ENCODE measurements around the gene SLC6A11. TPM values are rescaled to one million over a fixed set of nuclear protein-coding genes. Genes with fewer than 3 reads are reported as not detected.

SLC6A11 gene
- total and polyA plus RNA-seq, 9 of the 15 experiments (the other 6 are each of a cell fraction or from before 2014, with no cell fraction given), result 0.04 TPM; not detected in 8

- no peaks in the 10 kb centered on the region for H4K20me1 ChIP-seq (replicated peaks; ENCODE audit: control insufficient read depth, insufficient read depth, low read length)
- TF ChIP-seq EGR1 (conservative IDR thresholded peaks at IDR 0.05), result no peak
- no peak for TF ChIP-seq MTA2 (IDR thresholded peaks at IDR 0.05; ENCODE audit: low read depth)
- TF ChIP-seq ZNF644 (tag; IDR thresholded peaks at IDR 0.05; ENCODE audit: low read depth), result no peak
- no peak for TF ChIP-seq ZBTB8A (IDR thresholded peaks at IDR 0.05; ENCODE audit: partially characterized antibody)
- no peaks in the 10 kb centered on the region for H3K27me3 ChIP-seq (ENCODE audit: control insufficient read depth in 2 of 2, insufficient read depth in 2 of 2, low read length in 2 of 2)
- FAIRE-seq, result no peak
- no peaks in the 10 kb centered on the region for H3K9me3 ChIP-seq (replicated peaks; ENCODE audit: control insufficient read depth, insufficient read depth, low read depth, low read length)
- DNase-seq (ENCODE audit: extremely low read depth in 1 of 4, low spot score in 3 of 4), result no peak
- no peak overlapping the region for H3K4me2 ChIP-seq (ENCODE audit: insufficient read depth, low read length)
- H3K79me2 ChIP-seq (ENCODE audit: control insufficient read depth, insufficient read depth, low read length), result no peaks in the 10 kb centered on the region
- ChIA-PET POLR2A (no interaction called here), CTCF (ENCODE audit: low intra/inter-chr PET ratio) (no interaction called here)
- H3K4me1 ChIP-seq (replicated peaks in 1 of 2; ENCODE audit: control insufficient read depth in 2 of 2, insufficient read depth in 2 of 2, low read length in 2 of 2), result no peaks in the 10 kb centered on the region
- 0% methylated on average over 2 of the region's 2 CpGs for WGBS (ENCODE audit: insufficient coverage, low coverage, missing lambda C conversion rate)
- in situ Hi-C loops (cut with MboI), result no loop called here
- no peaks in the 10 kb centered on the region for H3K36me3 ChIP-seq (ENCODE audit: control insufficient read depth, insufficient read depth, low read length)
- H3K27ac ChIP-seq (ENCODE audit: extremely low read depth, low read depth, low read length), result no peak overlapping the region
- ATAC-seq, result no peak
- H2AFZ ChIP-seq (ENCODE audit: low read depth, low read length), result no peak overlapping the region
- peaks cover under 1% of the 10 kb centered on the region for H3K9me1 ChIP-seq (ENCODE audit: control insufficient read depth, insufficient read depth, low read length)
- no peak overlapping the region for H3K4me3 ChIP-seq
- no TSS peak for BruUV-seq (replicated peaks)
- H3K9ac ChIP-seq (ENCODE audit: insufficient read depth in 1 of 2, low read depth in 2 of 2, low read length in 2 of 2), result no peak overlapping the region
- intact Hi-C loops (cut with micrococcal nuclease), result no loop called here
These were observed 7.4 kb downstream of the SLC6A11 start for GRCh38 chr3:10823516-10823818.

- Histone ChIP-seq H3K9me3 (replicated peaks; ENCODE audit: control insufficient read depth, insufficient read depth, low read depth, low read length) (no peaks in the 10 kb centered on the region), H3K27me3 (ENCODE audit: control insufficient read depth in 2 of 2, insufficient read depth in 2 of 2, low read length in 2 of 2) (no peaks in the 10 kb centered on the region), H4K20me1 (replicated peaks; ENCODE audit: control insufficient read depth, insufficient read depth, low read length) (no peaks in the 10 kb centered on the region), H3K9me1 (ENCODE audit: control insufficient read depth, insufficient read depth, low read length) (no peaks in the 10 kb centered on the region), H3K36me3 (ENCODE audit: control insufficient read depth, insufficient read depth, low read length) (no peaks in the 10 kb centered on the region), H3K27ac (ENCODE audit: extremely low read depth, low read depth, low read length) (no peak overlapping the region), H3K9ac (ENCODE audit: insufficient read depth in 1 of 2, low read depth in 2 of 2, low read length in 2 of 2) (no peak overlapping the region), H3K79me2 (ENCODE audit: control insufficient read depth, insufficient read depth, low read length) (no peaks in the 10 kb centered on the region), H3K4me3 (no peak overlapping the region), H3K4me1 (replicated peaks in 1 of 2; ENCODE audit: control insufficient read depth in 2 of 2, insufficient read depth in 2 of 2, low read length in 2 of 2) (no peaks in the 10 kb centered on the region), H2AFZ (ENCODE audit: low read depth, low read length) (no peak overlapping the region), H3K4me2 (ENCODE audit: insufficient read depth, low read length) (no peak overlapping the region)
- no peak for ATAC-seq
- no peak for FAIRE-seq
- BruUV-seq (replicated peaks), result no TSS peak
- no peak for DNase-seq (ENCODE audit: extremely low read depth in 1 of 4, low spot score in 3 of 4)
- intact Hi-C loops (cut with micrococcal nuclease), result no loop called here
- 0% methylated on average over 1 of the region's 1 CpG for WGBS (ENCODE audit: insufficient coverage, low coverage, missing lambda C conversion rate)
- ChIA-PET POLR2A (no interaction called here), CTCF (ENCODE audit: low intra/inter-chr PET ratio) (no interaction called here)
- in situ Hi-C loops (cut with MboI), result no loop called here
- TF ChIP-seq PATZ1 (CRISPR knock-in tag; IDR thresholded peaks at IDR 0.05; ENCODE audit: borderline replicate concordance), result no peak
- TF ChIP-seq STAT6 (CRISPR knock-in tag; IDR thresholded peaks at IDR 0.05), result no peak
- no peak for TF ChIP-seq ZNF324 (CRISPR knock-in tag; IDR thresholded peaks at IDR 0.05)
- TF ChIP-seq KLF13 (tag; IDR thresholded peaks at IDR 0.05; ENCODE audit: borderline replicate concordance, low read depth), result no peak
These were observed 8.4 kb downstream of the SLC6A11 start for GRCh38 chr3:10824468-10824867.

All from K562 (cell line).